Raji (cell line): ENCODE data around the gene MASP1.

Experiments
- POLR2A ChIP-seq: IDR thresholded peaks from 2 replicates; pipeline ENCODE4 v1.6.1; 2011; ENCODE audit warnings: low read depth, low read length, control low read depth; ENCODE audit not compliant: insufficient read depth

MASP1 gene

GRCh38 chr3:187196573-187197334 lies 94.8 kb downstream of the MASP1 start:
- TF ChIP-seq POLR2A: no peak

- TF ChIP-seq POLR2A: no peak
Observed at GRCh38 chr3:187193181-187193580, 98.4 kb downstream of the MASP1 start.

GRCh38 chr3:187191271-187191670 lies 100.3 kb downstream of the MASP1 start:
- TF ChIP-seq POLR2A: no peak

- TF ChIP-seq POLR2A: no peak
Observed at GRCh38 chr3:187188931-187189330, 102.6 kb downstream of the MASP1 start.

GRCh38 chr3:187186801-187187421 lies 104.6 kb downstream of the MASP1 start:
- no peak for TF ChIP-seq POLR2A

- no peak for TF ChIP-seq POLR2A
Observed at GRCh38 chr3:187186375-187186774, 105.2 kb downstream of the MASP1 start.

GRCh38 chr3:187185759-187186158 lies 105.8 kb downstream of the MASP1 start:
- no peak for TF ChIP-seq POLR2A
